Measurements from ENCODE around the gene IMMP2L. TPM values are rescaled to one million over a fixed set of nuclear protein-coding genes. Genes with fewer than 3 reads are reported as not detected.

Gene IMMP2L
- total and polyA plus RNA-seq, 4 donors: 7.3 to 21.1 (median 12.4) TPM

DNA sequence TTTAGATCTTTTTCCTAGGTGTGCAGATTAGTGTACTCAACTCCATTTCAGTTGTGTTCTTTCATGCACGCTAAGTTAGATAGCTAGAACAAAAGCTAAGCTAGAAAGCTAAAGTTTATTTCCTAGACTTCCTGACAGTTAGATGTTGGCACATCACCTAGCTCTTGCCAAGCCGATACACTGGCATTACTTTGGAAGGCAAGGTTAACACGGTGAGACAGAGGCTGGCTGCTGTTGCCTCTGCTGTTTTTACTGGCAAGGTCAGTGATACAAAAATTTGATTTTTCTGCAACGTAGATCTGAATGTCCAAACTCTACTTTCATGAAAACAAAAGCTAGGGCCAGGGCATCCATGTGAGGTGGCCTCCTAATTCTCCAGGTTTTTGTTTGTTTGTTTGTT lies 203.4 kb downstream of the IMMP2L start (continued):
- TF ChIP-seq GABPA (IDR thresholded peaks at IDR 0.05 in 1 of 2, conservative IDR thresholded peaks at IDR 0.05 in 1 of 2): no peak
- no peak for TF ChIP-seq EGR1 (IDR thresholded peaks at IDR 0.05; ENCODE audit: low read depth in 2 of 2)
- TF ChIP-seq SP1 (IDR thresholded peaks at IDR 0.05): no peak
- TF ChIP-seq MAX (IDR thresholded peaks at IDR 0.05): no peak
- TF ChIP-seq RXRA (IDR thresholded peaks at IDR 0.05): no peak

- Histone ChIP-seq H3K4me1 (ENCODE audit: control insufficient read depth in 4 of 4, insufficient read depth in 4 of 4, low read length in 3 of 4) (no peaks in the 10 kb centered on the region), H3K4me3 (ENCODE audit: low read depth in 1 of 3, low read length in 3 of 3) (no peak overlapping the region), H3K9me3 (ENCODE audit: control insufficient read depth in 4 of 4, low read length in 3 of 4) (no peaks in the 10 kb centered on the region), H3K27ac (ENCODE audit: low read depth in 1 of 2, low read length in 2 of 2) (no peak overlapping the region), H3K9ac (ENCODE audit: low read depth in 1 of 2, low read length in 2 of 2) (no peak overlapping the region), H3K36me3 (ENCODE audit: control insufficient read depth in 4 of 4, insufficient read depth in 3 of 4, low read depth in 1 of 4, low read length in 3 of 4) (no peaks in the 10 kb centered on the region), H3K27me3 (ENCODE audit: control insufficient read depth in 4 of 4, insufficient read depth in 4 of 4, low read length in 3 of 4) (no peaks in the 10 kb centered on the region)
- no peak for DNase-seq (ENCODE audit: low spot score)
- TF ChIP-seq MAX (IDR thresholded peaks at IDR 0.05) (no peak), FOXA2 (IDR thresholded peaks at IDR 0.05) (no peak), RAD21 (IDR thresholded peaks at IDR 0.05) (no peak), HNF4G (IDR thresholded peaks at IDR 0.05) (no peak), RXRA (IDR thresholded peaks at IDR 0.05) (no peak)
- TF ChIP-seq, protein P1, sequence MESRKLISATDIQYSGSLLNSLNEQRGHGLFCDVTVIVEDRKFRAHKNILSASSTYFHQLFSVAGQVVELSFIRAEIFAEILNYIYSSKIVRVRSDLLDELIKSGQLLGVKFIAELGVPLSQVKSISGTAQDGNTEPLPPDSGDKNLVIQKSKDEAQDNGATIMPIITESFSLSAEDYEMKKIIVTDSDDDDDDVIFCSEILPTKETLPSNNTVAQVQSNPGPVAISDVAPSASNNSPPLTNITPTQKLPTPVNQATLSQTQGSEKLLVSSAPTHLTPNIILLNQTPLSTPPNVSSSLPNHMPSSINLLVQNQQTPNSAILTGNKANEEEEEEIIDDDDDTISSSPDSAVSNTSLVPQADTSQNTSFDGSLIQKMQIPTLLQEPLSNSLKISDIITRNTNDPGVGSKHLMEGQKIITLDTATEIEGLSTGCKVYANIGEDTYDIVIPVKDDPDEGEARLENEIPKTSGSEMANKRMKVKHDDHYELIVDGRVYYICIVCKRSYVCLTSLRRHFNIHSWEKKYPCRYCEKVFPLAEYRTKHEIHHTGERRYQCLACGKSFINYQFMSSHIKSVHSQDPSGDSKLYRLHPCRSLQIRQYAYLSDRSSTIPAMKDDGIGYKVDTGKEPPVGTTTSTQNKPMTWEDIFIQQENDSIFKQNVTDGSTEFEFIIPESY (IDR thresholded peaks at IDR 0.05): no peak
Measured at GRCh38 chr7:111357691-111358090, 204.6 kb downstream of the IMMP2L start.

DNA sequence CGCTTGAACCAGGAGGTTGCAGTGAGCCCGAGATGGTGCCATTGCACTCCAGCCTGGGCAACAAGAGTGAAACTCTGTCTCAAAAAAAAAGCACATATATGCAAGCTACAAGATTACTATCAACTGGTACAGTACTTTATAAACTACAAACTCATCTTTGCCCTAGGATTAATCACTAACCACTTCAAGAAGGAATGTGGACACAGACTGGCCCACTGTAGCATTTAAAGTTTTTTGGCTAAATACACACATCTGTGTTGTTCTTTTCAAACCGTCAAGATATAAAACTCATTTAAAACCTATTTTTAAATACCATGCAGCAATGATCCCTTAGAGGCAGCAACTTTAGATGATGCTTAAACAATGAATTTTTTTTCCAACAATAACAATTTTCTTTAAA lies 205.4 kb downstream of the IMMP2L start:
- no peak overlapping the region for H3K4me3 ChIP-seq (ENCODE audit: low read depth in 1 of 3, low read length in 3 of 3)
- H3K4me1 ChIP-seq (ENCODE audit: control insufficient read depth in 4 of 4, insufficient read depth in 4 of 4, low read length in 3 of 4): no peaks in the 10 kb centered on the region
- no peak overlapping the region for H3K27ac ChIP-seq (ENCODE audit: low read depth in 1 of 2, low read length in 2 of 2)
- 90% methylated on average over 3 of the region's 3 CpGs for WGBS
- no peak for TF ChIP-seq TAF1 (conservative IDR thresholded peaks at IDR 0.05)
- no peak for TF ChIP-seq FOXA1 (IDR thresholded peaks at IDR 0.05)
- no peak for TF ChIP-seq JUND (IDR thresholded peaks at IDR 0.05)
- no peak for TF ChIP-seq RAD21 (IDR thresholded peaks at IDR 0.05)
- TF ChIP-seq MAX (IDR thresholded peaks at IDR 0.05): no peak
- TF ChIP-seq HNF4G (IDR thresholded peaks at IDR 0.05): no peak
- no peak for TF ChIP-seq ATF3 (IDR thresholded peaks at IDR 0.05)
- no peak for TF ChIP-seq YY1 (IDR thresholded peaks at IDR 0.05)
- no peaks in the 10 kb centered on the region for H3K27me3 ChIP-seq (ENCODE audit: control insufficient read depth in 4 of 4, insufficient read depth in 4 of 4, low read length in 3 of 4)
- H3K36me3 ChIP-seq (ENCODE audit: control insufficient read depth in 4 of 4, insufficient read depth in 3 of 4, low read depth in 1 of 4, low read length in 3 of 4): no peaks in the 10 kb centered on the region
- H3K9me3 ChIP-seq (ENCODE audit: control insufficient read depth in 4 of 4, low read length in 3 of 4): no peaks in the 10 kb centered on the region
- H3K9ac ChIP-seq (ENCODE audit: low read depth in 1 of 2, low read length in 2 of 2): no peak overlapping the region
- no peak for DNase-seq (ENCODE audit: low spot score)

- H3K27ac ChIP-seq (ENCODE audit: low read depth in 1 of 2, low read length in 2 of 2): no peak overlapping the region
- no peak for DNase-seq (ENCODE audit: low spot score)
- 91% methylated on average over 1 of the region's 1 CpG for WGBS
- H3K9me3 ChIP-seq (ENCODE audit: control insufficient read depth in 4 of 4, low read length in 3 of 4): no peaks in the 10 kb centered on the region
- no peaks in the 10 kb centered on the region for H3K4me1 ChIP-seq (ENCODE audit: control insufficient read depth in 4 of 4, insufficient read depth in 4 of 4, low read length in 3 of 4)
- no peak overlapping the region for H3K9ac ChIP-seq (ENCODE audit: low read depth in 1 of 2, low read length in 2 of 2)
- H3K4me3 ChIP-seq (ENCODE audit: low read depth in 1 of 3, low read length in 3 of 3): no peak overlapping the region
- peaks cover 0 to 1% (median 0%) of the 10 kb centered on the region in 4 donors for H3K36me3 ChIP-seq (ENCODE audit: control insufficient read depth in 4 of 4, insufficient read depth in 3 of 4, low read depth in 1 of 4, low read length in 3 of 4)
- no peak for TF ChIP-seq YY1 (IDR thresholded peaks at IDR 0.05)
- TF ChIP-seq RAD21 (IDR thresholded peaks at IDR 0.05): no peak
- TF ChIP-seq, protein P2, sequence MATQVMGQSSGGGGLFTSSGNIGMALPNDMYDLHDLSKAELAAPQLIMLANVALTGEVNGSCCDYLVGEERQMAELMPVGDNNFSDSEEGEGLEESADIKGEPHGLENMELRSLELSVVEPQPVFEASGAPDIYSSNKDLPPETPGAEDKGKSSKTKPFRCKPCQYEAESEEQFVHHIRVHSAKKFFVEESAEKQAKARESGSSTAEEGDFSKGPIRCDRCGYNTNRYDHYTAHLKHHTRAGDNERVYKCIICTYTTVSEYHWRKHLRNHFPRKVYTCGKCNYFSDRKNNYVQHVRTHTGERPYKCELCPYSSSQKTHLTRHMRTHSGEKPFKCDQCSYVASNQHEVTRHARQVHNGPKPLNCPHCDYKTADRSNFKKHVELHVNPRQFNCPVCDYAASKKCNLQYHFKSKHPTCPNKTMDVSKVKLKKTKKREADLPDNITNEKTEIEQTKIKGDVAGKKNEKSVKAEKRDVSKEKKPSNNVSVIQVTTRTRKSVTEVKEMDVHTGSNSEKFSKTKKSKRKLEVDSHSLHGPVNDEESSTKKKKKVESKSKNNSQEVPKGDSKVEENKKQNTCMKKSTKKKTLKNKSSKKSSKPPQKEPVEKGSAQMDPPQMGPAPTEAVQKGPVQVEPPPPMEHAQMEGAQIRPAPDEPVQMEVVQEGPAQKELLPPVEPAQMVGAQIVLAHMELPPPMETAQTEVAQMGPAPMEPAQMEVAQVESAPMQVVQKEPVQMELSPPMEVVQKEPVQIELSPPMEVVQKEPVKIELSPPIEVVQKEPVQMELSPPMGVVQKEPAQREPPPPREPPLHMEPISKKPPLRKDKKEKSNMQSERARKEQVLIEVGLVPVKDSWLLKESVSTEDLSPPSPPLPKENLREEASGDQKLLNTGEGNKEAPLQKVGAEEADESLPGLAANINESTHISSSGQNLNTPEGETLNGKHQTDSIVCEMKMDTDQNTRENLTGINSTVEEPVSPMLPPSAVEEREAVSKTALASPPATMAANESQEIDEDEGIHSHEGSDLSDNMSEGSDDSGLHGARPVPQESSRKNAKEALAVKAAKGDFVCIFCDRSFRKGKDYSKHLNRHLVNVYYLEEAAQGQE (IDR thresholded peaks at IDR 0.05): no peak
- H3K27me3 ChIP-seq (ENCODE audit: control insufficient read depth in 4 of 4, insufficient read depth in 4 of 4, low read length in 3 of 4): no peaks in the 10 kb centered on the region
Measured at GRCh38 chr7:111352319-111352718, 210.0 kb downstream of the IMMP2L start.

Data from liver (tissue), 9 donors.